ENCODE results near the gene SMDT1. TPM values are rescaled to one million over a fixed set of nuclear protein-coding genes. Genes with fewer than 3 reads are reported as not detected.

Gene SMDT1
- 19.1 TPM for total RNA-seq

GRCh38 chr22:42079319-42080251 lies at the start of gene SMDT1:
Gene SMDT1 (plus strand): TSS chr22:42079700. CDS start chr22:42079769, 69 bp downstream.

GRCh38 chr22:42070517-42071422 lies 8.7 kb upstream of the SMDT1 start, which contains the start of gene NAGA:
Gene NAGA (minus strand): TSS chr22:42070812. CDS start chr22:42070297, 515 bp downstream.

GRCh38 chr22:42074132-42074811 lies 5.2 kb upstream of the SMDT1 start, which contains the start of gene PHETA2:
Gene PHETA2 (plus strand): TSS chr22:42074248. CDS start chr22:42077294, 3,046 bp downstream.

GRCh38 chr22:42090596-42091454 lies 11.3 kb downstream of the SMDT1 start, which contains the start of gene NDUFA6:
Gene NDUFA6 (minus strand): TSS chr22:42090772. CDS start chr22:42090744, 28 bp downstream.

GRCh38 chr22:42130639-42131431 lies 51.3 kb downstream of the SMDT1 start, which contains the start of gene CYP2D6:
Gene CYP2D6 (minus strand): TSS chr22:42130810. CDS start chr22:42130791, 19 bp downstream.

Other genes starting within 250 kb of the SMDT1 start
- 67.0 TPM for gene SREBF2, start 246.6 kb upstream of the SMDT1 start, total RNA-seq
- 0.55 TPM for gene SHISA8, start 164.6 kb upstream of the SMDT1 start, total RNA-seq
- gene TNFRSF13C, start 152.9 kb upstream of the SMDT1 start, total RNA-seq: 0.49 TPM
- 11.3 TPM for gene CENPM, start 132.5 kb upstream of the SMDT1 start, total RNA-seq
- gene SEPTIN3, start 110.3 kb upstream of the SMDT1 start, total RNA-seq: 47.3 TPM
- 8.6 TPM for gene WBP2NL, start 80.9 kb upstream of the SMDT1 start, total RNA-seq
- gene NAGA, start 8.9 kb upstream of the SMDT1 start, total RNA-seq: 32.5 TPM
- 18.1 TPM for gene PHETA2, start 5.5 kb upstream of the SMDT1 start, total RNA-seq
- 62.5 TPM for gene NDUFA6, start 11.1 kb downstream of the SMDT1 start, total RNA-seq
- gene CYP2D6, start 51.1 kb downstream of the SMDT1 start, total RNA-seq: 3.3 TPM
- 50.8 TPM for gene TCF20, start 191.0 kb downstream of the SMDT1 start, total RNA-seq